GM23248 (cell line): ENCODE data around the gene ALX3.

Experiments used
- EZH2 ChIP-seq: fragments of 200-600 bp; sonication (generic); IDR thresholded peaks from 2 replicates; pipeline ENCODE4 v1.6.1; 2018; ENCODE audit warnings: antibody characterized with exemption, mild to moderate bottlenecking; ENCODE audit not compliant: insufficient read depth, poor library complexity, severe bottlenecking
- EZH2phosphoT487 ChIP-seq: fragments of 200-600 bp; sonication (generic); IDR thresholded peaks from 2 replicates; pipeline ENCODE4 v1.6.1; 2018; ENCODE audit warnings: antibody characterized with exemption, moderate library complexity, mild to moderate bottlenecking, low read depth; ENCODE audit not compliant: insufficient read depth

DNA sequence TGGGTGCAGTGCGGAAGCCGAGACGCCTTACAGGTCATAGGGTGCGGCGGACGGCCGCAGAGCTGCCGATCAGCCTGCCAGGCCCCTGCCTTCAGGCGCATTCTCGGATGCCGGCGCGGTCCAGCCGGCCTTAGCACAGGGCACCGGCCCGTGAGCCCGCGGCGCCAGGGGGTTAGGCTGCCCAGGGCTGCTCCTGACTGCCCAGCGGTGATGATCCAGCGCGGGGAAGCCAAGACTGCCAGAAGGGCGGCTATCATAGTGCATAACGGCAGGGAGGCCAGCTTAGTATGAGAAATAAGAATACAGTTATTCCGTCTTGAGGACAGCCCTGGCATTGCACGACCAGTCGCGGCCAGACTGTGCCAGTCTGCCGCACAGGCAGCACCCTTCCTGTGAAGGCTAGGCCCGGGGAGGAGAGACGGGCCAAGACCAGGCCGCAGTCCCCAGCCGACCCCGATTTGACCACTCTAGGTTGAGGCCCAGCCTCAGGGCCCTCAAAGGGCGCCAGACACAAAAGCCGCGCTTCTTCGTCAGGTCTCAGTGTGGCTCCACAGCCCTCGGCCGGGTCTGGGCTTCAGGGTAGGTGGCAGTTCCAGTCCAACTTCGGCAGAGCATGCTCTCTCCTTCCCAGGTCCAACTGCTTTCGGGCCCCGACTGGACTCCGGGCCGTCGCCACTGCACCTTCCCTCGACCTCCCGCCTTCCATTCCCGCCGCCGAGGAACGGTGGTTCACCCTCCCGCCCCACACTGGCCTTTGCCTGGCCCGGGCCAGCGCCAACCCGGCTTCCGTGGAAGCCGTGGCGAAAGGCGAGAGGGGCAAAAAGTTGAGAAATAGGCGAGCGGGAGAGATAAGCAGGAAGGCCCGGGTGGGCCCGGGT lies 829 bp downstream of the ALX3 start:
- TF ChIP-seq EZH2 (no peak), EZH2phosphoT487 (no peak)
